GM18499 (cell line): Measurements from ENCODE around the gene GPR153.

ENCODE experiments used
- ATAC-seq: cut with Tn5 transposase; IDR thresholded peaks from one replicate; pipeline ENCODE4 v1.9.1; 2021; ENCODE audit warnings: moderate number of reproducible peaks; ENCODE audit not compliant: insufficient read depth, unreplicated experiment

The GPR153 gene

DNA sequence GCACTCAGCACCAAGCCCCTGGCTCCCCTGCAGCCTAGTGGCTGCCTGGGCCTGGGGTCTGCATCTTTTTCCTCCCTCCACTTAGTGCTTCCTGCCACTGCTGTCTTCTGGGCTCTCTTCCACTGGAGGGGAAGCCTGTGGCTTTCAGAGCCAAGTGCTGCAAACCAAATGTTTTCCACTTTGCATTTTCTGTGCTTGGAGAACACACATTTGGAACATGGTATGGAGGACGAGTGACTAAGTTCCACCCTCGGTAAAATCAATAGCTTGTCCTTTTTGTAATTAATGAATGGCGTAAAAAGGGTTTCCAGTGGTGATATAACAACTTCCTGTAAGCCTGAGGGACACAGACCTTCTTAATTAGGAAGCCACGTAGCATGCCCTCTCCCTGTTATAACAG lies 10.1 kb upstream of the GPR153 start:
- no peak for ATAC-seq

DNA sequence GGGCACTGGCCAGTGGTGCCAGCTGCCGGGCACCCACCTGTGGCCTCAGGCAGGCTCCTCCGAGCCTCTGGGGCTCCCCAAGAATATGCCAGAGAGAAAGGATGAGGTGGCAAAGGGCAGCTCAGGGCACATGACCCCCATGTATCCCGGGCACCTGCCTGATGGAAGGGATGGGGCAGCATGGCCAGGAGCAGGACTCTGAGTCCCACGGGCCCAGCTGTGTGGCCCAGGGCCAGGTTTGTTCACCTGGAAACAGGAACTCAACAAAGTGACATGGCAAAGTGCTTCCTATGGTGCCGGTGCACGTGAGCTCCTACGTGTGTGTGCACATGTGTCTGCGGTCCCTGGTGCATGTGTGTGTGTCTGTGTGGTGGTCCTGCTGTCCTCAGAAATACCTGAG lies 9.5 kb upstream of the GPR153 start:
- no peak for ATAC-seq

DNA sequence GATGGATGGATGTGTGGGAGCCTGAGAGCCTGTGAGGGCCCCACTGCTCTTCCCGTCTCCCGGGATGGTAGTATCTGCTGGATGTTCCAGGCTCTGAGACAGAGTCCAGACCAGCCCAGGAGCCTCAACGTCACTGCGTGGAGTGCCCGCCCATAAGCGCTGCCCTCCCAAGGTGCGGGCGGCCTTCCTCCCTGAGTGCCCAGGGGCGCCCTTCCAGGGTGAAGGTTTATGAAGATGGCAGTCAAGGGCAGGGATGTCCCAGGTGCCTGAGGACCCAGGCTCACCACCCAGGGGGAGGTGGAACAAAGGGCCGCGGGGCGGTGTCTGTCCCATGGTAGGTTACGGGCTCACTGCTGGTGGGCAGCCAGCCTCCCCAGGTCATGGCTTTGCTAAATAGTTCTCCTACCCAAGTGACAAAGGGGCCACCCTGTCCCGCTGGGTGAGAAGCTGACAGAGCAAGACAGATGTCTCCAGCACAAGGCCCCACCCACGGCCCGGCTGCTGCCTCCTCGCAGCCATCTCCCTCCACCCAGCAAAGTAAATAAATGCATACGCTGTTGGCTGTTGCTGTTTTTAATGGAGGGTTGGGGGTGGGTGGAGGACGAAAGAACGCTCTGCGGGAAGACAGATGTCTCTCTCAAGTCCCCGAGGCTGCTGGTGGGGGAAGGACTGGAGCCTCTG lies 9.0 kb upstream of the GPR153 start:
- no peak for ATAC-seq

DNA sequence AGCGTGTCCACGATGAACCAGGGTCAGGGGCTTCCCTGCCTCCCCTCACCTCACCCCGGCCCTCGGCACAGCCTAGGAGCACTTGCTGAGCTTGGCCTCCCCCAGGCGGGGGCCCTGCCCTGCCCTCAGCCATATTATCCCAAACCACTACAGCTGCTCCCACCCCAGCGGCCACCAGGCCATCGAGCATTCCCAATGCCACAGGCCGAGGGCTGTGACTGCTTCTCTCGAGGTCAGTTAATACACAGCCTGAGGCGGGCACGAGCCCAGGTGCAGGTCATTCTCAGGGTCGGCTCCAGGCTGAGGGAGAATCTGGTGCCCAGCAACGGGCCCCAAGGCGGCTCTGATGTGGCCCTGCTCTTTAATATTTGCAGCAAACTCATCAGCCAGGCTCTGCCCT lies 8.4 kb upstream of the GPR153 start:
- no peak for ATAC-seq

DNA sequence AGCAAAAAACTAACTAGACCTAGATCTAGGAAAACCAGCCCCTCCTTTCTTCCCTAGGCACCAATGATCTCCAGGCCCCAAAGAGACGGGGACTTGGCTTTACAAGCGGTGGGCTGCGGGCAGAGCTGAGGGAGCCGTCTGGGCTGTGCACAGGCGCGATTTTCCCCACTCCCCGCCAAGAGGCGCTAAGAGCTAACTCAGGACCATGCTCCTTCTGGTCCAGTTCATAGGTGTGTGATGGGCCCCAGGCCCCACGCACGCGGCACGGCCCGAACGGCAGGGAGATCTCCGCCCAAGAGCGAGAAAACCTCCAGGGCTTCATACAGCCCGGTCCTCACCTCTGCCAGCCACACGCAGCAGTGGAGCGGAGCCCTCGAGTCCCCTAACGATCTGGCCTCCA lies 7.5 kb upstream of the GPR153 start:
- ATAC-seq = no peak

DNA sequence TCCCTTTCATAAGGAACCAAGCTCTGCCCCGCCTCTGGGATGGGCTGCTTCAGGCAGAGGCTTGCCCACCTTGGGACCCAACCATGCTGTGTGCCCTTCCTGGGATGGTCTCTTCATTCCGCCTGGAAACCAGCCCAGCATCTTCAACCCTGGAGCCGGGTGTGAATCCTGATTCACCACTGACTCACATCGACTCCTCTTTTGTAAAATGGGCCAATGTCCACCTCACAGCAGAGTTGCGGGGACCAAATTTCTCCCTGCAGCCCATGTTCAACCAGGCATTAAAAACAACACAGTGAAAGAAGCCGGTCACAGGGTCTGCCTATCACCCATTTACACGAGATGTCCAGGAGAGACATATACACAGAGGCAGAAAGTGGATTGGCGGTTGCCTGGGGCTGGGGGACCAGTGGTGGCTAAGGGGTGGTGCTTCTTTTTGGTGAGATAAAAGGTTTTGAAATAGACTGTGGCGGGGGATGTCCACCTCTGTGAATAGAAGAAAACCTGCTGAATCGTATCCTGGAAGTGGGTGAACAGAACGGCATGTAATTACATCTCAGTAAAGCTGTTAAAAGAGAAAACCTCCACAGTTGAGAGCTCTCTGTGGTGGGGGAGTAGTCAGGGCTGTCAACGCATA lies 6.9 kb upstream of the GPR153 start:
- no peak for ATAC-seq

DNA sequence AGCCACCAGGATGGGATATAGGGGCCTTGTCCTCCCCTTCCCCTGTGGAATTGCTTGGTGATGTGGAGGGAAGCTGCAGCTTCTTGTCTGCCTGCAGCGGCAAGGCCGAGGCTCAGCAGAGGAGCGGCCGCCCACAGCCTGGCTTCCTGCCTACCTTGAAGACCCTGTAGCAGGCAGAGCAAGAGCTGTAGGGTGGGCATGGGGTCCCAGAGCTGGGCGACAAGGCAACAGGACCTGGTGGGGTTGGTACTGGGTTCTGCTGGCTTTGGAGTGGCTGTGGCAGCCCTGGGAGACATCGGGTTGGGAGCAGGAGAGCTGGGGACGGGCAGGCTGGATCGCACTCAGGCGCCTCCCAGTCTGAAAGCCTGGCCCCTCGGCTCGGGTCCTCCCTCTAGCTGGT lies 5.7 kb upstream of the GPR153 start:
- ATAC-seq = no peak

DNA sequence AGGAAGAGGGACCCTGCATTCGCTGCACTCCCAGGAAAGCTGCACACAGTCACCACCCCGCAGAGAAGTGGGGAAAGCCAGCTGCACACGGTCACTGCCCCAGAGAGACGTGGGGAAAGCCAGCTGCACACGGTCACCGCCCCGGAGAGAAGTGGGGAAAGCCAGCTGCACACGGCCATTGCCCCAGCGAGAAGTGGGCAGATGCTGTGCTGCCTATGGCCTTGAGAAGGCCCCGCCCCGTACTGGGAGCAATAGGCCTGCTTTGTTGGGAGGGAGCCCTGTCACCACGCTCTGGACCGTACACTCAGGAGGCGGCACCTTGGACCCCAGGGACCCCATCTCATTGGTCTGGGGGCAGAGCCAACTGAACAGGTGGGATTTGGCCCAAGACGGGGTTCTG lies 4.3 kb upstream of the GPR153 start:
- no peak for ATAC-seq

DNA sequence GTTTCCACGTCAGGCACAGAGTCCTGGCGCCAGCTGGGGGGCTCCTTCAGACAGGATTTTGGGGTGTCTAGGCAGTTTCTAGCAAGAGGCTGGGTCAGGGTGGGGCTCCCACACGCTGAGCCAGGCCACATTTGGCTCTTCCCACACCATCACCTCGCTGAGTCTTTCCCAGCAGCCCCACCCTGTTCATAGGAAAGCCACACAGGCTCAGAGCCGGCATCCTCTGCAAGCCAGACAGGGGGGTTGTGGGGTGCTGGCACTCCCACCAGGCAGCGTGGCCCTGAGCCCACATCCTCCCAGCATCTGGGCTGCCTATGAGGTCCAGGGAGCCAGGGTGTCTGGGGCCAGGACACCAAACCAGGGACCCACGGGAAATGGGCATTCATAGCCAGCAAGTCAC lies 2.8 kb upstream of the GPR153 start:
- no peak for ATAC-seq

DNA sequence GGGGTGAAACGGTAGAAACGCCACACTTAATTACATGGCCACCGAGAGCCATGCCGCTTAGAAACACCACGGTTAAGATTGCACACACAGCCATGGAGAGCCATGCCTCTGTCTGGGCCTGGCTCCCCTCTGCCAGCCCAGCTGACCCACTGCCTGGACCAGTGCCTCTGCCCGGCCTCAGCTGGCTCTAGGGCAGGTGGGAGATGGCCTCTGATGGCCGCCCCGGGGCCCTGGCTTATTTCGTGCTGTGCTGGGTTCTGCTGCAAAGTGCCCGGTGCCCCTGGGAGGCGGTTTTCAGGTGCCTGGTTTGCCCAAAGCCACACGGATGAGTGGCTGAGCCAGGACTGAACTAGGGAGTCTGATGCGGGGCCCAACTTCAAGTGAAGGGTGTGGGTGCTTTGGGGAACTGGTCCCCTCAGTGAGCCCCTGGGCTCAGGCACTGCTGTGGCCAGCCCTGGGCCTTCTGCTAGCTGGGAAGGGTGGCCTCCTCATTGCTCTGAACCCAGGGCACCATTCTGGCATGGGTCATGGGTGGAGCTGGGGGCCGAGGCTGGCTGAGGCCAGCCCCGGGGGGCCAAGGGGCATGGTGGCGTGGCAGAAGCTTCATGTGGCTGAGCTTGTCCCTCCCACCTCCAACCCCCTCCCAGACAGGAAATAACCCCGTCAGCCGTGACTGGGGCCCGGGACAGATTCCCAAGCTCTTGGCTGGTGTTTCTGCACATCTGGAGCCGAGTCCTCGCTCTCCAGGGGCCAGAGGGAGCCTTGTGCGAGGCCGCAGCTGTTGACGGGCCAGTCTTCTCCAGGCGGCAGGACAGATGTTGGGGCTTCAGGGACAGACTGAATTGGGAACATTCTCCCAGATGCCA lies 1.9 kb upstream of the GPR153 start:
- no peak for ATAC-seq

DNA sequence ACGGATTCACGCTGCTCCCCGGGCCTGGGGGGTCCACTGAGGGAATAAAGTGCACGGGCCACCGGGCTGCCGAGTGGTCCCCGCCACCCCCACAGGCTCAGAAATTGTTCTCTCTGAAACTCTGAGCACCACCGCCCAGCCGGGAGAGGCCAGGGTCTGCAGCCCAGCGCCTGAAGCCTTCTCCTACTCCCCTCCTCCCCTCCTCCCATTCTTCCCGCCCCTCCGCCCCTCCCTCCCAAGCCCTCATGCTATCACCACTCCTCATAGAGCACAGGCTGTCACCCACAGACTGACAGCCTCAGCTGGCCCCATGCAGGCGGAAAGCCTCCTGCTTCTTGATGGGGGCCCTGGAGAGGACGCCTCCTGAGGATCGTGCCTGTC lies 707 bp upstream of the GPR153 start:
- no peak for ATAC-seq

DNA sequence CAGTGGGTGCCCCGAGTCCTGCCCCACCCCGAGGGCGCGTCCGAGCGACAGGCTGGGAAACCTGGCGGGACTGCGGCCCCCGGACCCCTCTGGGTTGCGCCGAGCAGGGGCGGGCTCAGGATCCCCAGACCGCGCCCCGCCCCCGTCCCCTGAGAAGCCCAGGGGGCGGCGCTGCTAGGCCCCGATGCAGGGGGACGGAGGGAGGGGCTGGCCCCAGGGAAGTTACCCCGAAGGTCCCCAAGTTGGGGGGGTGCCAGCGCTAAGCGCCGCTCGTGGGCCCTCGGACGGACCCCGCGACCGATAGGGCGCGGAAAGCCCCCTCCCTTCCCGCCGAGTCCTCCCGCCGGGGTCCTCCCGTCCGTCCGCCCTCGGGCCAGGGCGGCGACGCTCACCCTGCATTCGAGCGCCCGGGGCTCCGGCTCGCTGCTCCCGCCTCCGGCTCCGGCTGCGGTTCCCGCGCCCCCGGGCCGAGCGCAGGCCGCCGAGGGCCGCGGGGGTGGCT lies 414 bp downstream of the GPR153 start:
- no peak for ATAC-seq

DNA sequence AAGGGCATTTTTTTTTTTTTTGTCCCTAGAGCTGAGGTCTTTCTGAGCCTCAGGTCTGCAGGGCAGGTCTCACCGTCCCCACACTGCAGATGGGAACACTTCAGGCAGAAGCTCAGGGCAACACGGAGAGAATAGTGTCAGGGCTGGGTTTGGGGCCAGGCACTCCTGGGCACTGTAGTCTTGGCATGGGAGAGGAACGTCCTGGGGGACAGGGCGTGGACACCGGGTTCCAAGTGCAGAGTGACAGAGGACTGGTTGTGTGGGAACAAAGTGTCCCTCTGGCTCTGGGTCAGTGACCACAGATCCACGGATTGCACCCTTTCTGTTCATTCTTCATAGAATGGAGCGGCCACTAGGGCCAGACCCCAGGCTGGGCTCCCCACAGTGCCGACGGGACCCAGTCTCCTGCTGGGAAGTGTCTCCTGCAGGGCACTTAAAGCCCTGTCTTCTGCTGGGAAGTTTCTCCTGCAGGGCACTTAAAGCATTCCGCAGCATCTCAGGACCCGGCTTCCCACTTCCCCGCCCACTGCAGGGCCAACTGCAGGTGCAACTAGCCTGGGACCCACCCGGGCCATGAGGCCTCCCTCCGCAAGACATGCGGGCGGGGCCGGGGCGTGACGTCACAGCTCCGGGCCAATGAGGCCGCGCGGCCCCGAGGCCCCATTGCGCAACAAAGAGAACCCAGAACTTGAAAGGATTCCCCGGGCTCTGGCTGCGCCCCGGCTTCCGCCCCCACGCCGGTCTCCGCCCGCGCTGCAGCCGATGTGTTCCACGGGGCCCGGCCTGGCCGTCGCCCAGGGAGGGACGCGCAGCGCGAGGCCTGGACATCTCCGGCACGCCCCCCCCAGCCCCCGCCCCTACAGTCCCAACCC lies 1.2 kb downstream of the GPR153 start:
- no peak for ATAC-seq

DNA sequence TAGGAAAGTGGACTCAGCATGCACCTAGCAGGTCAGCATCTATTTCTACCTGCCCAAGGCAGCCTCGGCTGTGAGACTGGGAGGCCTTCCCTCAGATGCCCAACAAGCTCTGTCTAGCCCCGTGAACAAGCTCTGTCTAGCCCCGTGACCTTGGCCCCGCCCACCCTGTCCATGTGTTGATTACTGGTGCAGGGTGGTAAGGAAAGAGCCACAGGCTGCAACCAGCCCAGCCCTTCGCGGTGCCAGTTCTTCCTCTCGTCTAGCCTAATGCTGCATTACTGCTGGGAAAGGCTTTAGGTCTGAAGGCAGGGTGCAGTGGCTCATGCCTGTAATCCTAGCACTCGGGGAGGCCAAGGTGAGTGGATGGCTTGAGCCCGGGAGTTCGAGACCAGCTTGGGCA lies 2.2 kb downstream of the GPR153 start:
- ATAC-seq = no peak

DNA sequence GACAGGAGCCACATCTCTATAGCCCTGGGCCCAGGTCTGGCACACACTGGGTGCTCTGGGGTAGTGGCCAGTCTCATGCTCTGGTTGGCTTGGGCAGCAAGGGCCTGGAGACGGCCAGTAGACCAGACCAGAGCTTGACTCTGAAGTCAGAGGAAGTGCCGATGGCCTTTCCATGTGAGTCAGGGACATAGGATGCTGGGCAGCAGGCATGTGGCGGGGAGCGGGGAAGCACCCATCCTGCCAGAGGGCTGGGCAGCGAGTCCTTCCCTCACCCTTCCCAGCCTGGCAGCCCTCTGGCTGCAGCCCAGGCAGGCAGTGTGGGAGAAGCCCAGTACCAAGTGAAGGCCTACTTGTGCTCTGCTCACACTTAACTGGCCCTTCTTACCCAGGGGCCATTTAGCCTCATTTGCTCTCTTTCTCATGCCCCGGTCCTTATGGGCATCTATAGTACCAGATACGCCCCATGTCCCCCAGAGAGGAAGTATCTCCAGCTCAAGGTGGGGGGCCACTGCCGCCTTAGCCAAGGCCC lies 3.3 kb downstream of the GPR153 start:
- ATAC-seq = no peak

DNA sequence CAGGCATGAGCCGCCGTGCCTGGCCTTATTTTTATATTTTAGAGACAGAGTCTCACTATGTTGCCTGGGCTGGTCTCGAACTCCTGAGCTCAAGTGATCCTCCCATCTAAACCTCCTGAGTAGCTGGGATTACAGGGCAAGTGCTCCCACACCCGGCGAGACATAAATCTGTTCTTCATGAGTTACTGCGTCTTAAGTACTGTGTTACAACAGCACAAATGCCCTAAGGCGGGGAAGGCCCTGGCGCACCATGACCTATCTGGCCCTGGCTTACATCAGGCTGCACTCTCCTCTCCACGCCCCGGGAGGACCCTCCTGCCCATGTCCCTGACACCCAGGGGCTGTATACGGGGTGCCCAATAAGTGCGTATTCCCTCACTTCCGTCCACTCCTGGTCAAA lies 4.3 kb downstream of the GPR153 start:
- ATAC-seq = no peak

DNA sequence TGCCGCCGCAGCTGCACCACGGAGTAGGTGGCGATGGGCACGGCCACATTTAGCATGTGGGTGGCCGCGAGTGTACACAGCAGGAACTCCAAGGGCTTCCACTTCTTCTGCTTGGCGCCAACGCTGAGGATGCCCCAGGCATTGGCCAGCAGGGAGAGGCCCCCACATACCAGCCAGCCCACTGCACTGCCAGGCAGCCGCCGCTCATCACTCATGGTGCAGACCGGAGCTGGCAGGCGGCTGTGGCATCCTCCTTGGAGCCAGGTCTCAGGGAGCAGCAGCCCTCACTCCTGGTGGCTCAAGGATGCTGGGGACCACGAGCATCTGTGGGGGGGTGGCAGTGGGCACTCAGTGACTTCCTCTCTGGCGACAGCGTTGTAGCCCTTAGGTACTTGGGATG lies 6.2 kb downstream of the GPR153 start:
- ATAC-seq = no peak

DNA sequence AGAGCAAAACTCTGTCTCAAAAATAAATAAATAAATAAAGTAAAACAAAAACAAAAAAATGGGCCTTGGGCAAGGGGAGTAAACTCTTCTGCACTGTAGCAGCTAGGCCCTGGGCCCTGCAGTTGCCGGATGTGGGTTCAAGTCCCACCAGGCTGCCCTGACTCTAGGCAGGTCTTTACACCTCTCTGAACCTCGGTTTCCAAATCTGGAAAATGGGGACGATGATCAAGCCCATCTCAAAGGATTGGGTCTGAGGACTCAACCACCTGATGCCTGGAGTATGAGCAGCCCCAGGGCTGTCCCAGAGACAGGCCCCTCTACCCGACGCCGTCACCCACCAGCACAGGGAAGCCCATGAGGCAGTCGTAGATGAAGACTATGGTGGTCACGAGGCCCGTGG lies 7.5 kb downstream of the GPR153 start:
- ATAC-seq = no peak

DNA sequence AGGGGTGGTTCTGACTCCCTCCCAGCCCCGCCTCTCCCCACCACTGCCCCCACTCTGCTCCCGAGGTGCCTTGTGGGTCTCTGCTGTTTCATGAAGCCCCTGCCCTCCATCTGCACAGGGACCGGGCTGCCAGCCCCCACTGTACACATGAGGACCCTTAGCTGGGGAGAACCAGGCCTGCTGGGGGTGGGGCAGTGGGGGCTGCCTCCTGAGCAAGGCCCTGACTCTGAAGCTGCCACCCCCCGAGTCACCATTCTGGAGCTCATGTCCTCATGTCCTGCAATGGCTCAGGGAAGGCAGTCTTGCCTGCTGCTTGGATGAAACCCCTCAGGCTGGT lies 8.6 kb downstream of the GPR153 start:
- no peak for ATAC-seq

DNA sequence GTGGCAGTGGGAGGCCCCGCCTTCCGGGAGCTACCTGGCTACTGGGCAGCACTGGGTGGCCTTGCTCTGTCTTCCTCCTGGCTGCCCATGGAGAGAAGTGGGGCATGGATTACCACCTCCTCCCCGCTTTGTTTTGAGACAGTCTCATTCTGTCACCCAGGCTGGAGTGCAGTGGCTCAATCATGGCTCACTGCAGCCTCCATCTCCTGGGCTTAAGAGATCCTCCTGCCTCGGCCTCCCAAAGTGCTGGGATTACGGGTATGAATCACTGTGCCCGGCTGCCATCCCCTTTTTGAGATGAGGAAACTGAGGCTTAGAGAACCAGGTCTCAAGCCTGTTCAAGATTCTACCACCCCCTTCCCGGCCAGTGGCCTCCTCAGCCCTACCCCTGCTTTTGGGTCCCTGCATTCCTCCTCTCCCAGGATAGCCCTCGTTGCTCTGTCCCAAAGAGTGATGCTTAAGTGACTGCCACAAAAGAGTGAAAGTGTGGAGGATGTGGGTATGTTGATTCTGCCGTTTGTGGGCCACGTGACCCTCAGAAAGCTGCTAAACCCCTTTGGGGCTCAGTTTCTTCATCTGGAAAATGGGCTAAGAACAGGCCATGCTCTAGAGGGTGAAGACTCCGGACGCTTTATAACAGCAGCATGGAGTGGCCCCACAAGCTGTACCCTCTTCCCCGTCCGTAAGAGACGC lies 9.1 kb downstream of the GPR153 start:
- ATAC-seq = no peak
